GM21528 (cell line): ENCODE measurements around the gene FBXW8.

Source experiments
- ATAC-seq: cut with Tn5 transposase; IDR thresholded peaks from one replicate; pipeline ENCODE4 v1.9.1; 2021; ENCODE audit warnings: mild to moderate bottlenecking, moderate library complexity; ENCODE audit not compliant: unreplicated experiment, low FRiP score

Gene FBXW8

DNA sequence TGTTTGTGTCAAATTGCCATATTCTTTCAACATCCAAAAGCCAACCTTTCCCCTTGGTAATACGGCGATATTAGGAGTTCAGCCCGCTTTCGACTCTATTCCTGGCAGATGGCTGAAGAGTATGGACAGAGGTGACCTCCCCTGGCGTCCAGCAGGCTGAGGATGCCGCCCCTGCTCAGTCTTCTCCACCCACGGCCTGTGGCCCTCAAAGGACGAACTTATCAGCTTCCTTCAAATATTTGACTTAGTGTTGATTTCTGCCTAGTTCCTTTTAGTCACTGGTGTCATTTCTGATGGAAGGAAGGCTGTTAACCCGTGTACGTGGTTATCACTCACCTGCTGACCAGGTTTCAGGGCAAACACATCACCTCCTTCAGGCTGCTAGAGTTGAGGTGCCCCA, 123.5 kb downstream of the FBXW8 start:
- no peak for ATAC-seq

DNA sequence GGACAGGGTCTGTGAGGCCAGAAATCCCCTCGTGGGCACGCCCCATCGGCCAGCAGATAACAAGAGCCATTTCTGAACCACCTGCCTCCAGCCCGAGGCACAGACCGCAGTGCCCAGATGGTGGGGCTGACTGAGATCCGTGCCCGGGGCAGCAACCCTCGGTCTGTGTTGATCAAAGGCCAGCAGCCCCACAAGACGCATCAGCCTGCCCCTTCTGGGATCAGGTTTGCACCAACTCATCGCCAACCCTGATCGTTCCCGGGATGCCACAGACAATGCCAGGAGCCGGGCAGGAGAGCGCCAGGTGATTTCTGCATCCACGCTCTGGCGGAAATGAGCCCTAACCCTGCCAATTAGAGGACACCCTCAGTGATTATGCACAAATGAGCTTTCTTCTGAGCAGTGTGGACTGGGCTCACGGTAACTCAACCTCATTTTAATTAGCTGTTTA, 124.0 kb downstream of the FBXW8 start:
- ATAC-seq = no peak

DNA sequence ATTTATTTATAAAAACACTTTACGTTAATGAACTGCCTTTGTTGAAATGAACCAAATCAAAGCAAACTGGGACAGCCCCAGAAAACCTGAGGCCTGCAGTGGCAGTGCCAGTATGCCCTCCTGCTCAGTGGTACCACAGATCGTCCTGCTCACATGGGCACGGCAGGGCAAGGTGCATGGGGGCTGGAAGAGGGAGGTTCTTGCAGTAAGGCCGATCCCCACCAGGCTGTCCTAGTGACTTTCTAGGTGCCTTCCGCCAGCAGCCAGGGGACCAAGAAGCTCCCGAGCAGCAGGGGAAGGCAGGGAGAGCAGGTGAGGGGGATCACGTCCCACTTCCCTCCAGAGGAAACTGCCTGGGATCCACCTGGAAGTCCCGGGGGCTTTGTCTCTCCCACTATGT, 124.5 kb downstream of the FBXW8 start:
- ATAC-seq = no peak

DNA sequence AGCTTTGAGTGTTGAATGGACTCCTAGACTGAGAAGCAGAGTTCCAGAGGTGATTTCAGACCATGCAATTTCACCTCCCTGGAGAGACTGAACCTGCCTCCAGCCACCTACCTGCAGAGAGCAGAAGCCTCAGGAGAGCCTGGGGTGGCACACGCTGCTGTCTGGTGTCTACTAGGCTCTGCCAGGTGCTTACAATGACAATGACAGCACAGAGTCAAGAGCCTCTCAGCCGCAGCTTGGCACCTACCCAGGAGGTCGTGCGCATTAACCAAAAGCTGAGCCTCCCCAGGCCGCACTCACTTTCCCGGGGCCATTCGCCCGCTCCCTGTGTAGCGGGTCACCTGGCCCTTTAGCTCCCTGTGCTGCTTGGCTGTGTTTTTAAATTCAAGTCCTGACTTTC, 125.3 kb downstream of the FBXW8 start:
- no peak for ATAC-seq

DNA sequence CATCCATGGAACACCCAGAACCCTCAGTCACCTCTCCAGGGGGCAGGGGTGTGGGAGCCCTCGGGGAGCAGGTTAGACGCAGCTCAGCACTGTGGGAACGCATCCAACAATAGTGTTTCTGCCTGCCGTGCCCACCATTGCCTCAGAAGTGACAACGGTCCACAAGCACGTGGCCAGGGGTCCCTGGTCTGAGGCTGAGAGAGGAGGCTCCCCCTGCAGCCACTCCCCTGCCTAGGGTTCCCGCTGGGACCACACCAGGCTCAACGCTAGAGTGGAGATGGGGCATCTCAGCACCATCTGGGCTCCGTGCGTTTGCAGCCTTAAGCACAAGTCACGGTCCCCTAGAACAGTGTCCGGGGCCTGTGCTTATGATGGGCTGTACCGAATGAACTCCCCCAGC, 125.8 kb downstream of the FBXW8 start:
- no peak for ATAC-seq

DNA sequence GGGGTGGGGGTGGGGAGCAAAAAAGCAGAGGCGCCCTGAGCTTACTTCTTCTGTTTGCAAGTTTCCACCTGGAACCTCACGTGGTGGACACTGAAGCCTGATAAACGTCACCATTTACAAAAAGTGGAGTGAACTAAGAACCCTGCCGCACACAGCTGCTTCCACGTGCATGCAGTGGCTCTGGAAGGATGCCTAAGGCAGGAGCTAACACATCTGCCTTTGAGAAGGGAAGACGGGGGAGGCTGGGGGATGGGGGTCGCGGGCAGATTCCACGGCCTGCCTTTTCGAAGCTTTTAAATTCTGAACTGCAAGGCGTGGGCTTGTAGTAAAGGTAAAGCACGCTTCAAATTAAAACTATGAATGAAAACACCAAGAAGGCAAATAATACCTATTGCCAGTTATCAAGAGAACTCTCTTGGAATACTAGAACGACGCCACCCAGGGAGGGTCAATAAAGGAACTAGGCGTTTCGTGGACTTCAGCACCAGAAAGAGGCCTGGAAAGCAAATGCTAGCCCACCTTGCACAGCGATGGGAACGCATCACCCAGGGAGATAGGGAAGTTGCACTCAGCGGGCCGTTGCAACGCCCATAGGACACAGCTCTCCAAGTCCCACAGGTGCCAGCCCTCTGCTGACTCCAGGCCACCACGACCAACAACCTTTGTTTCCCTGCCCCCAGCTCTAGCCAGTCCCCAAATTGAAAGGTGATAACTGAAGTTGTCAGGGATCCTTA, 126.7 kb downstream of the FBXW8 start:
- no peak for ATAC-seq

DNA sequence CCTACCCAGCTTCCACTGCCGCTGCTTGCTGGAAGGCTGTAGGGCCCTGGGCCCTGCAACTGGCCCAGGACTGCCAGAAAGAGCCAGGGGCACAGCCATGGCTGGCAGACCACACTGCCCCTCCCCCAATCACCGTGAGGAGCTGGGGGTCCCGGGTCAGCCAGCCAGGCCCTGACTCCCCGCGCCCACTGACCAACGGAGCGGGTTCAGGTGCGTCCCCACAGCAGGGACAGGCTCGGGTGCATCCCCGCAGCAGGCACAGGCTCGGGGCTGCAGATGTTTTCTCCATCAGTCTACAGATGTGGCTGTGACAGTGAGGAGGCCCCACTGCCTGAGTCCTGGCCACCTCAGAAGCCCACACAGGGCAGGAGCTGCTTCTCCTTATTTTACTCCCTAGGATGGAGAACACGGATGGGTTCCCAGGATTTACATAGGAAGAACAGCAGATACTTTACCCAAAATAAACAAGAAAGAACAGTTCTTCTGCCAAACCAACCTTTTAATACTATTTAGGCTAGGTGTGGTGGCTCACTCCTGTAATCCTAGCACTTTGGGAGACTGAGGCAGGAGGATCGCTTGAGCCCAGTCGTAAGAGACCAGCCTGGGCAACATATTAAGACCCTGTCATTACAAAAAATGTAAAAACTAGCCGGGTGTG, 127.4 kb downstream of the FBXW8 start:
- no peak for ATAC-seq

DNA sequence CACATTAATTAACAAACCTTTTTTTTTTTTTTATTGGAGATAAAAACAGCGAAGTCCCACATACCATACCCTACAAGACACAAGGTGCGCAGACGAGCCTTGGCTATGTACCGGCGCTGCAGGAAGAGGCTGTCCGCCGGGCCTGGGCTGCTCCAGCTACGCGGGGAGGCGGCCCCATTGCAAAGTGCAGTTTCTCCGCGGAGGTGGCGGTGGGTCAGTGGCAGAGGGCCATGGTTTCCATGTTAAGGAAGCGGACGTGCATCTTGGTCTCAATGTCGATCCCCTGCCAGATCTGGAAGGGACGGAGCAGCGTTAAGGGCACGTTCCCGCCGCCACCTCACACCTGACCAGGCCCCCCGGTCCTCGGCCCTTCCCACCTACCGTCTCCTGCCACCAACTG, 128.2 kb downstream of the FBXW8 start:
- ATAC-seq = no peak

DNA sequence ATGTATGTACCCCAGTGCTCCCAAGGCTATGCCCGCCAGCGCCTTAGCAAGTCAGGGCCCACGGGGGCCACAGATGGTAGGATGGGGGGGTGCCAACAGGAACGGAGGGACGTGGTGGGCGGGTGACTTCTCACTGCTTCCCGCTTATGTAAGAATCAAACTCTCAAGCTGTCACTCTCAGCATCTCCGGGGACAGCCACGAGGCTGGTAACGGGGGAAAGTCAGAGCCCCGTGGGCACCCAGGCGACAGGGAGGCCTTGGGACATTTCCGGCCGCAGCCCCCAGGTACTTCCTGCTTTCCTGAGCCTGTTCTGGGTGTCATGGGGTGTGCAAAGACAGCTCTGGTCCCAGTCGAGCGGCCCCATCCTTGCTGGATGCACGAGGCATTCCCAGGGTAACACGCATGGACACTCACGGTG, 129.2 kb downstream of the FBXW8 start:
- ATAC-seq = no peak

DNA sequence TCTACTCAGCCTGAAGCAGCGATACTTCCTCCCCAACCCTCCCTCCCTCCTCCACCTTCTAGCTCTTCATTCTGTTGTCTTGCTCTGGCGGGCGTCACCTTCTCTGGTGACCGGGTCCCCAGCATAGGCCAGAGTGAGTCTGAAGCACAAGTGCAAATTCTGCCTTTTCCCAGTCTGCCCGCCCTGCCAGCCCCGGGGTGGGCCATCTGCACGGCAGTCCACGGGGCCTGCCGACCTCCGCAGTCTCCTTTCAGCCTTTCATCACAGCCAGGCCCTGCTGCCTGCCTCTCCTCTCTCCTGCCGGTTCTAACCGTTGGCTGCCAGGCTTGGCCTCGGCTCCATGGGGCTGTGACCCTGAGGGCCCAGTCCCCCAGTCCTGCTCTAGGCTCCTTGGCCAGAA, 129.7 kb downstream of the FBXW8 start:
- no peak for ATAC-seq

DNA sequence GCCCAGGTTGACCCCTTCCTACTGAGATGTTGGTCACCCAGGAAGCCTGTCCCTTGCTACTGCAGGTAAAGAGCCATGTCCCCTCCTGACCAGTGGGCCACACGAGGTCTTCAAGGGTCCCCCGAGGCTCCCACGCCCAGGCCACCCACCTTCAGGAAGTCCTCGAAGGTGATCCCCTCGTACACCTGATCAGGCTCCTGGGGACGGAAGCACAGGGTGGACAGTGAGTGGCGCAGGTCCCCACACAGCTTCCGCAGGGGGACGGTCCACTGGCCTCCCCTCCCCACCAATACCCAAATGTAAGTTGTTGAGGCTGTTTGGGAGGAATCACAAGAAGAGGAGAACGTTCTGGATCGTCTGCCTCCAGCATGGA, 131.0 kb downstream of the FBXW8 start:
- no peak for ATAC-seq

DNA sequence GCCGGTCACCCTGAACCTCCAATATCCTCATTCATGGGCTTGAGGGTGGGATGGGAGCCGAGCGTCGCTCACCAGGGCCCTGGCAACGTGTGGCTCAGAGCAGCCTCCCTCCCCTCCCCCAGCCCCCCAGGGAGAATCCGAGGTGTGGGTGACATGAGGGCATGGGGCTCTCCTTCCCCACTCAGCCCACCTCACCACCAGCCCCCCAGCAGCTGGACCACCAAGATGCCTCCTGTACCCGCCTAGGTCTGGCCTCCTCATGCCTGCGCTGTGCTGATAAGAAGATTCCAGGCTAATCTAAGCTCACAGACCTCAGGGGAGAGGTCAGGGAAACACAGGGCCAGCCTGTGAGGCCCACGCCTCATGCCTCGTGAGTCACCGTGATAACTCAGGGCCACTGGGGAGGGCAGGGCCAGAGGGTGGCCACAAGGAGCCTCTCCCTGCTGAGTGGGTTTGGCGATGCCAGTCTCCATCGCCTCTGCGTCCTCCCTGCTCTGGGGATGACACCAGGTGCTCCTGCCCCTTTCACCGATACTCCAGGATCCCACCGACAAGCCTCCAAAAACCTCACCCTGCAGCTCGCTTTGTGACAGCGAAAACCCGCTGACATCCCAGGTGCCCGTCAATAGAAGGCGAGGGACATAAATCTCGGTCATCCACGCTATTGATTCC, 131.6 kb downstream of the FBXW8 start:
- ATAC-seq = no peak

DNA sequence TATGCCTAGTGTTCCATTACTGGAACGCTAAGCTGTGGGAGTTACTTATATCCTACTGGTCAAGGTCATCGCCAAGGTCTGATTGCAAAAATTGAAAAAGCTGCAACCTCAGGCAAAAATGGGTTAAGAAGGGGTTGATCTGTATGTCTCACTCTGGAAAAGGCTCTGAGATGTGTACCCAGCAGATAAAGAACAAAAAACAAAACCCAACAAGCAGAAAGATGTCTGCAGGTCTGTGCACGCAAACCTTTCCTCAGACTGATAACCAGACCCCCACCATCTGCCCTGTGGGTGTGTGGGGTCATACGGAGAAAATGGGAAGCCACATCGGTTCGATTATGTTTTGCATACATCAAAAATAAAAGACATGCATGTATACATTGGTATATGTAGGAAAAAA, 132.1 kb downstream of the FBXW8 start:
- no peak for ATAC-seq

DNA sequence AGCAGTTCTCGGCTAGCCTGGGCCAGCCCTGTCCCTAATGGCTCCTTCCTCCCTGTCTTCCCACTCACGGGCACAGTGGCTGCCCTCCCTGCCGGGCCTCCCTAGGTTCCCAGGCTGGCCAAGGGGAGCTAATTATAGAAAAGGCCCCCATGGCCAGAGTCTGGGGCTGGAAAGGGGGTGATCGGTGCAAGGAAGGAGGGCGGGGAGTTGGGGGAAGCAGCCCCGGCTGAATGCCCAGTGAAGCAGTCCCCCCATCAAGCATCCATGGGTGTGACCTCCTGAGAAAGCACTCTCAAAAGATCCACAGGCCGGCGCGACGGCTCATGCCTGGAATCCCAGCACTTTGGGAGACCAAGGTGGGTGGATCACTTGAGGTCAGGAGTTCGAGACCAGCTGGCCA, 133.6 kb downstream of the FBXW8 start:
- no peak for ATAC-seq

DNA sequence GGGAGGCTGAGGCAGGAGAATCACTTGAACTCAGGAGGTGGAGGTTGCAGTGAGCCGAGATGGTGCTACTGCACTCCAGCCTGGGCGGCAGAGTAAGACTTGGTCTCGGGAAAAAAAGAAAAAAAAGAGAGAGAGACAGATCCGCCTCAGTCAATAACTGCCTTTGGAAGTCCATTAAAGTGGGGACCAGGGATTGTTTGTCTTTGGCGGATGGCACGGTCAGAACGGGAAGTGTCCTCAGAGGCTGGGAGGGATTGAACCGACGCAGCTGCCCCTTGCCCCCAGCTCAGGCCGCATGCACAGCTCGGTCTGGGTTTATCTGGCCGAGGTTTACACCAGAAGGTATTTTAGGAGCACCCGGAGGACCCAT, 134.0 kb downstream of the FBXW8 start:
- no peak for ATAC-seq

DNA sequence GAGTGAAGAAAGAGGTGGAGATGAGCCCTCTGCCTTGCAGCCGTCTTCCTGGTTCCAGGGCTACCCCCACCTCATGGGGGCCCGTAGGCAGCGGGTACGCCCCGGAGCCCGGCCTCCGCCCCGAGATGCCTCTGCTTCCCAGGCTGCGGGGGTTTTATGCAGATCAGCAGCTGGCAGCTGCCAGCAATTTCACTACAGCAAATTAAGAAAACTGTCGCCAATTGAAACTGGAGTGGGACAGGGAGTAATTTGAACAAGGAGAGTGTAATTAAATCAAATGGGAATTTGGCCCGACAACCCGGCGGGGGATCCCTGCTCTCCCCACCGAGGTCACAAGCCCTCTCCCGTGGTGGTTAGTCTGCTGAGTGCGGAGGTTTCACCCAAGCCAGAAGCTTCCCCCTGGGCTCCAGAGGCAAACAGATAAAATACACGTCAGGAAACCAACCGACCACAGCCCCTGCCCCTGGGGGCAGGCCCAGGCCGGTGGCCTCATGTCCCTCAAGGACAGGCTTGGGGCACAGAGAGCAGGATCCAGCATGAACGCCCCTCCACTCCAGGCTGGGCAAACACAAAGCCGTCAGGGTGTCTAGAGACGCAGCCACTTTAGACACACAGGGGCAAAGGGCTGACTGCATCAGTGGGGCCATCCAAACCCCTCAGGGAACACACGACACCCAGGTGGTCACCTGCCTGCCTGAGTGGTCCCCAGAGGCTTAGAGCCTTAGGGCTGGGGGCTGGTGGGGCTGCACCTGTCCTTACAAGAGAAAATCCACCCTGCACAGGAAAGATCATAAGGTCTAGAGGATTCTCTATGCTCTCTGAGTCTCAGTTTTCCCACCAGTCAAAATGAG, 134.6 kb downstream of the FBXW8 start:
- ATAC-seq = no peak

DNA sequence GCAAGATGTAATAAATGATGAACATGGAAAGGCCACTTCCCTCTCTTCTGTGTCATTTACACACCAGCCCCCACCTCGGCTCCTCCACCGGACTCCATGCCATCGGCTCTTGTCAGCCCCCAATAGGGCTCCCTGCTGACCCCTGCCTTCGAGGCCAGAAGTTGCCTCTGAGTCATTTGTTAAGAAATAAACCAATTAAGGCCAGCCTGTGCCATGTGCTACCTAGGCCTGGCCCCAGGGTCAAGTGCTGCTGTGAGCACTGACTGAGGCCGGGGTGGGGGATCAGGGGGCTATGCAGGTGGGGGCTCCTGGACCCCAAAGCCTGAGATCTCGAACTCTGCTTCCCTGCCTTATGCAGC, 135.2 kb downstream of the FBXW8 start:
- ATAC-seq = no peak

DNA sequence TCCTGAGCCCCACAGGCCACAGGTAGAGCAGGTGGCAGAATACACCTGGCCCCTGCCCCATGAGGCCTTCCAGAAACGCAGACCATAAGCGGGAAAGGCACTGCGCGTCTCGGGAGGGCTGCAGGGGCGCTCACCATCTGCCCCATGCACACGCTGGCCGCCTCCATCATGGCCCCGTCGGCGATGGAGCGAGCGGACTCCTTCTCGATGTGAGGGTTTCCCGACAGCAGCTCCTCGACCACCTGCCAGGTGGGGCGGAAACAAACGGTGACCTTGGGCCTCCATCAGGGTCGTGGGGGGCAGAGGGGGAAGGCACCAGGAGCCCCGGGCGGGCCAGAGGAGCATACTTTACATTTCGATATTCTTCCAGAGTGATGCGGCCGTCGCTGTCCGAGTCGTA, 135.7 kb downstream of the FBXW8 start:
- no peak for ATAC-seq

DNA sequence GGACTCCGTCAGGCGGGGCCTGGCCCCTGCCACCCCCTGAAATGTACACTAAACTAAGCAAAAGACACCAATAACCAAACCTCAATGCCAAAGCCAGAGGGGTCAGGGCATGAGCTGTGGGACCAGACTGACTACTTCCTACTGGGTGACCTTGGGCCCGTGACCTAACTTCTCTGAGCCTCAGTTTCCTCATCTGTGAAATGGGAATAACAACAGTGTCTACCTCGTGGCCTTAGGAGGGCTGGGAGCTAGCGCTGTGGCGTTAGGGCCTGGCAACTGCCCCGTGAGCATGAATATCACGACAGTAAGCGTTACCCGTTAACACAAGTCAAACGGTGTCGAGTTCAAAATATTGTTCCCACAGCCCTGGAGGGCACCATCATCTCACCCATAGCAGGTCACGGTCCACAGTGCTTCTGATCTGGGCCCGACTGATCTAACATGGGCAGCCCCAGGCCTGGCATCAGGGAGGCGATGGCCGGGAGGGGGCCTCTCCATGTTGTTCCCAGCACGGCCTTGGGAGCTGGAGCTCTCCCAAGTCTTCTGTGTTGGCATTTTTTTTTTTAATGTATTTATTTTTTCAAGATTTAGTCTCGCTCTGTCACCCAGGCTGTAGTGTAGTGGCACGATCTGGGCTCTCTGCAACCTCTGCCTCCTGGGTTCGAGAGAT, 136.2 kb downstream of the FBXW8 start:
- ATAC-seq = no peak

DNA sequence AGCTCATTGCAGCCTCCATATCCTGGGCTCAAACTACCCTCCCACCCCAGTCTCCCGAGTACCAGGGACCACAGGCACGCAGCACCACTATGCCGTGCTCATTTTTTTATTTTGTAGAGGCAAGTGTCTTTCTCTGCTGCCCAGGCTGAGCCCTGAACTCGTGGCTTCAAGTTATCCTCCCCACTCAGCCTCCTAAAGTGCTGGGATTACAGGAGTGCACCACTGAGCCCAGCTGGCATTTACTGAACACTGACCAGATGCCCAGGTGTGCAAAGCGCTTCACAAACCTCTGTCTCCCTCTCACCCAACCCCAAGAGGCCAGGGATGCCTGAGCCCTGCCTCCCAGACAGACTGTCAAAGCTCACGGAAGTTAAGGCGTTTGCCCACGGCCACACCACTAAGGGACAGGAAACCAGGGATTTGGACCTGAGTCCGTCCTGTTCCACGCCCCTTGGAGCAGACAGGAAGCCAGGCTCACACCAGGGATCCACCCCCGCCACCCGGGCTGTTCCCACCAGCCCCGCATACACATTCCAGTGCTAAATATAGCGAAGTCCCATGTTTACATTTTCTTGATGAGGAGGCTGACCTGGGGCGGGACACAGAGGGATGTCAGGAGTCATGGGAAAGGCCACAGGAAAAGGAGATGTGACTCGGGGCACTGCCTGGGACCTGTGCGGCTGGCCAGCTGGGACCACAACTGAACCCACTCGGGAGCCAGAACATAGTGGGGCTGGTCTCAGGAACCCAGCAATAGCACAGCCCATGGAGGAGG, 137.2 kb downstream of the FBXW8 start:
- no peak for ATAC-seq
